ENCODE data around the gene RPL39. TPM values are rescaled to one million over a fixed set of nuclear protein-coding genes. Genes with fewer than 3 reads are reported as not detected.

Gene RPL39
- total and polyA plus RNA-seq, 2 experiments from 2014 or later, result 687 to 8,635 TPM

DNA sequence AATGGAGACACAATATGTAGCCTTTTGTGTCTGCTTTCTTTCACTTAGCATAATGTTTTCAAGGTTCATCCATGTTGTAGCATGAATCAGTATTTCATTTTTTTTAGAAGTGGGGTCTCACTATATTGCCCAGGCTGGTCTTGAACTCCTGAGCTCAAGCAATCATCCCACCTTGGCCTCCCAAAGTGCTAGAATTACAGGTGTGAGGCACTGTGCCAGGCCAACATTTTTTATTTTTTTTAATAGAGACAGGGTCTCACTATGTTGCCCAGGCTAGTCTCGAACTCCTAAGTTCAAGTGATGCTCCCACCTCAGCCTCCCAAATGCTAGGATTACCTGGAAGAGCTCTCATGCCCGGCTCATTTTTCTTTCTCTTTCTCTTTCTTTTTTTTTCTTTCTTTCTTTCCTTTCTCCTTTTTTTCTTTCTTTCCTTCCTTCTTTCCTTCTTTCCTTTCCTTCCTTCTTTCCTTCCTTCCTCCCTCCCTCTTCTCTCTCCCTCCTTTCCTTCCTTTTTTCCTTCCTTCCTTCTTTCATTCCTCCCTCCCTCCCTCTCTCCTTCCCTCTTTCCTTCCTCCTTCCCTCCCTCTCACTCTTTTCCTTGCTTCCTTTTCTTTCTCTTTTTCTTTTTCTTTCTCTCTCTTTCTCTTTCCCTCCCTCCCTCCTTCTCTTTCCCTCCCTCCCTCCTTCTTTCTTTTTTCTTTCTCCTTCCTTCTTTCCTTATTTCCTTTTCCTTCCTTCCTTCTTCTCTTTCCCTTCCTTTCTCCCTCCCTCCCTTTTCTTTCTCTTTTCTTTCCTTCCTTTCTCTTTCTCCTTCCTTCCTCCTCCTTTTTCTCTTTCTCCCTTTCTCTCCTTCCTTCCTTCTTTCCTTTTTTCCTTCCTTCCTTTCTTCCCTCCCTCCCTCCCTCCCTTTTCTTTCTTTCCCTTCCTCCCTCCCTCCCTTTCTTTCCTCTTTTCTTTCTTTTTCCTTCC is 10.1 kb upstream of the RPL39 start:
- Histone ChIP-seq H3K36me3 (replicated peaks; ENCODE audit: insufficient read depth, low read depth) (no peaks in the 10 kb centered on the region), H3K79me2 (no peaks in the 10 kb centered on the region), H3K27me3 (no peaks in the 10 kb centered on the region), H4K20me1 (ENCODE audit: insufficient read depth, poor library complexity, severe bottlenecking) (no peaks in the 10 kb centered on the region), H3K27ac (no peak overlapping the region), H3K4me1 (ENCODE audit: insufficient read depth) (no peaks in the 10 kb centered on the region), H3K4me2 (no peak overlapping the region), H3K9me2 (replicated peaks; ENCODE audit: insufficient read depth) (no peaks in the 10 kb centered on the region), H3K4me3 (no peak overlapping the region), H2AFZ (no peak overlapping the region), H3K9me3 (ENCODE audit: low read depth) (no peaks in the 10 kb centered on the region)
- TF ChIP-seq EZH2 (IDR thresholded peaks at IDR 0.05; ENCODE audit: borderline replicate concordance) (no peak), EZH2phosphoT487 (IDR thresholded peaks at IDR 0.05; ENCODE audit: low read depth, severe bottlenecking, unreplicated experiment) (no peak)
- TF ChIP-seq, protein P1, sequence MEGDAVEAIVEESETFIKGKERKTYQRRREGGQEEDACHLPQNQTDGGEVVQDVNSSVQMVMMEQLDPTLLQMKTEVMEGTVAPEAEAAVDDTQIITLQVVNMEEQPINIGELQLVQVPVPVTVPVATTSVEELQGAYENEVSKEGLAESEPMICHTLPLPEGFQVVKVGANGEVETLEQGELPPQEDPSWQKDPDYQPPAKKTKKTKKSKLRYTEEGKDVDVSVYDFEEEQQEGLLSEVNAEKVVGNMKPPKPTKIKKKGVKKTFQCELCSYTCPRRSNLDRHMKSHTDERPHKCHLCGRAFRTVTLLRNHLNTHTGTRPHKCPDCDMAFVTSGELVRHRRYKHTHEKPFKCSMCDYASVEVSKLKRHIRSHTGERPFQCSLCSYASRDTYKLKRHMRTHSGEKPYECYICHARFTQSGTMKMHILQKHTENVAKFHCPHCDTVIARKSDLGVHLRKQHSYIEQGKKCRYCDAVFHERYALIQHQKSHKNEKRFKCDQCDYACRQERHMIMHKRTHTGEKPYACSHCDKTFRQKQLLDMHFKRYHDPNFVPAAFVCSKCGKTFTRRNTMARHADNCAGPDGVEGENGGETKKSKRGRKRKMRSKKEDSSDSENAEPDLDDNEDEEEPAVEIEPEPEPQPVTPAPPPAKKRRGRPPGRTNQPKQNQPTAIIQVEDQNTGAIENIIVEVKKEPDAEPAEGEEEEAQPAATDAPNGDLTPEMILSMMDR (IDR thresholded peaks at IDR 0.05; ENCODE audit: poor library complexity), result no peak
- WGBS (ENCODE audit: low lambda C conversion rate, missing lambda C conversion rate), result 91% methylated on average over 2 of the region's 2 CpGs
- no peak for DNase-seq (ENCODE audit: low spot score)

DNA sequence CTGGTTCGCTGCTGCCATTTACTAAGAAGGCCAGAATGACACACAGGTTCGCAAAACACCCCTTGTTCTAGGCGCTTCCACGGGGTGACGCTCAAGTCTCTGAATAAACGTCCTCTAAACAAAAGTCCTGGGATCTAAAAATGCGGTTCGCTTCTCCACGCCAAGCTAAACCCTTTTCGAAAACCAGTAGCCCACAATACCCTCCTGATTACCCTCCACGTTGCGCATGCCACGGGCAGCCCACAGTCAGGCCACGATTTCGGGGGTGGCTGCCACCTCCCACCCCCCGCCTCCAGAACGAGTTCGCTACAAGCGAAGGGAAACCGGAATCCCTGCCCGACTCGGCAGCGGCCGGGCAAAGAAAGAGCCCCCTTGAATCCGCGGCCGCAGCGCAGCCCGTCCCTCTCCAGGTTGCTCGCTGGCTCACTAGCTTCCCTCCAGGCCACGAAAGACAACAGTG is 423 bp downstream of the RPL39 start:
- Histone ChIP-seq H3K4me2 (peak overlapping the region; percentile 80), H3K27ac (peak overlapping the region; percentile 92), H3K9me2 (replicated peaks; ENCODE audit: insufficient read depth) (no peaks in the 10 kb centered on the region), H2AFZ (peak overlapping the region; percentile 19), H3K9me3 (ENCODE audit: low read depth) (no peaks in the 10 kb centered on the region), H3K4me3 (peak overlapping the region; percentile 38), H3K4me1 (ENCODE audit: insufficient read depth) (no peaks in the 10 kb centered on the region), H3K36me3 (replicated peaks; ENCODE audit: insufficient read depth, low read depth) (no peaks in the 10 kb centered on the region), H3K79me2 (peaks cover 41% of the 10 kb centered on the region), H4K20me1 (ENCODE audit: insufficient read depth, poor library complexity, severe bottlenecking) (peaks cover 37% of the 10 kb centered on the region), H3K27me3 (no peaks in the 10 kb centered on the region)
- WGBS (ENCODE audit: low lambda C conversion rate, missing lambda C conversion rate), result 38% methylated on average over 31 of the region's 31 CpGs
- TF ChIP-seq EZH2 (IDR thresholded peaks at IDR 0.05; ENCODE audit: borderline replicate concordance) (no peak), EZH2phosphoT487 (IDR thresholded peaks at IDR 0.05; ENCODE audit: low read depth, severe bottlenecking, unreplicated experiment) (no peak)
- TF ChIP-seq, protein P1 (IDR thresholded peaks at IDR 0.05; ENCODE audit: poor library complexity), result peak; percentile 32
- peak; percentile 38 for DNase-seq (ENCODE audit: low spot score)

DNA sequence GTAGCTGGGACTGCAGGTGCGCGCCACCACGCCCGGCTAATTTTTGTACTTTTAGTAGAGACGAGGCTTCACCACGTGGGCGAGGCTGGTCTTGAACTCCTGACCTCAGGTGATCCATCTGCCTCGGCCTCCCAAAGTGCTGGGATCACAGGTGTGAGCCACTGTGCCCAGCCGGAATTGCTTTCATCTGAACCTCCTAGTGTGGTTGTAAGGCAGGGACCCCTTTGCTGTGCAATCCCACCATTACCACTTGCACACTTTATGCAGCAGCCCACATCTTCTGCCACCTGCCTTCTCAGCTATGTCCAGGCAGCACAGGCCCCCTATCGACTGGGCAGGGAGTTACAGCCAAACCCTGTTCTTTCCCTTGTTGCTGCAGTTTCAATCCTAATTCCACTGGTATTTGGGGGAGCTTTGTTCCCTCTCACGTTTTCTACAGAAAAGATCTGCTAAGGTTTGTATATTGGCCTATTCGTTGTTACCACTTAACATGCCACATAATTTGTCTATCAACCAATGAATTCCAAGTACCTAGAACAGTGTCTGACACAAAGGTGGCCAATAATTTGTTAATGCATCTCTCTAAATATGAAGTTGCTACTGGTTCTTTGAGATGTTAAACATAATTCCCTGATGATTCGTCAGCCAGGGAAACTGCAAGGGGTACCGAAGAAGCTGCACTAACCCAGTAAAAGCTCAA is 6.5 kb downstream of the RPL39 start:
- WGBS (ENCODE audit: low lambda C conversion rate, missing lambda C conversion rate), result 86% methylated on average over 14 of the region's 14 CpGs
- Histone ChIP-seq H3K4me1 (ENCODE audit: insufficient read depth) (no peaks in the 10 kb centered on the region), H2AFZ (no peak overlapping the region), H3K36me3 (replicated peaks; ENCODE audit: insufficient read depth, low read depth) (no peaks in the 10 kb centered on the region), H3K9me2 (replicated peaks; ENCODE audit: insufficient read depth) (no peaks in the 10 kb centered on the region), H3K79me2 (peaks cover 31% of the 10 kb centered on the region), H4K20me1 (ENCODE audit: insufficient read depth, poor library complexity, severe bottlenecking) (peaks cover 36% of the 10 kb centered on the region), H3K27me3 (no peaks in the 10 kb centered on the region), H3K4me2 (no peak overlapping the region), H3K4me3 (no peak overlapping the region), H3K27ac (no peak overlapping the region), H3K9me3 (ENCODE audit: low read depth) (no peaks in the 10 kb centered on the region)
- DNase-seq (ENCODE audit: low spot score), result no peak
- TF ChIP-seq EZH2phosphoT487 (IDR thresholded peaks at IDR 0.05; ENCODE audit: low read depth, severe bottlenecking, unreplicated experiment) (no peak), EZH2 (IDR thresholded peaks at IDR 0.05; ENCODE audit: borderline replicate concordance) (no peak)
- TF ChIP-seq, protein P1 (IDR thresholded peaks at IDR 0.05; ENCODE audit: poor library complexity), result peak; percentile 6

Measured in hepatocyte (in vitro differentiated cells).